ENCODE results near the gene ELF4.

Gene ELF4

DNA sequence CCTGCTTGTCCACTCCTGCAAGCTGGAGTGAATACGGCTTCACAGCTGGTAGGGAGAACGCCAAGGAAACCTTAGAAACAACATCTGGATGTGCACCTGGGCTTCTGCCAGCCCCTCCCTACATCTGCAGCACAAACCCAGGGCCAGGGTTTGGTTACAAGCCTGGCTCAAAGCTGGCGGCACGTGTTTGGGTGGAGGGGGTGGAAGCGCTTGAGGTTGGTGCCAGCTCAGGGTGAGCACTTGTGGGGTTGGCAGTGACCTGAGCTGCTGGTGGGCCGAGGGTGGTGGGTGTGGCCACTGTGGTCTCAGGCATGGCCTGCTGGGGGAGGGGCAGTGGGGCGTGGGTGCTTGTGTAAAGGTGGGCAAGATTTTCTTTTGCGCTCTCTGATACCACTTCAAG lies 15.6 kb downstream of the ELF4 start:
- no peak overlapping the region for H3K27ac ChIP-seq (ENCODE audit: extremely low read depth, low read depth, low read length)
- no peak overlapping the region for H3K4me3 ChIP-seq (ENCODE audit: low read depth, low read length)
- no peaks in the 10 kb centered on the region for H3K9me3 ChIP-seq (ENCODE audit: control insufficient read depth, insufficient read depth, low read depth, low read length)
- ChIA-PET CTCF (interaction anchor here (1.6 to 1.7 kb wide), 2 partner anchors 14 to 15 kb away, joined by 3 to 9 read pairs; no protein-coding TSS in a partner anchor), POLR2A (interaction anchor here (0.7 kb wide), 1 partner anchor 14 kb away, joined by 17 read pairs; no protein-coding TSS in a partner anchor)
- no peaks in the 10 kb centered on the region; a peak in 1 of 3 replicates for H3K36me3 ChIP-seq (ENCODE audit: control insufficient read depth in 2 of 2, insufficient read depth in 1 of 2, low read length in 2 of 2)
- no peaks in the 10 kb centered on the region for H3K4me1 ChIP-seq (ENCODE audit: control insufficient read depth, insufficient read depth, low read length)
- 0 out of 2 replicates have a peak, but pooled peaks have one; percentile 24 for TF ChIP-seq KLF9 (tag by site-specific recombination; IDR thresholded peaks at IDR 0.05; ENCODE audit: low read depth)
- TF ChIP-seq, protein P1, sequence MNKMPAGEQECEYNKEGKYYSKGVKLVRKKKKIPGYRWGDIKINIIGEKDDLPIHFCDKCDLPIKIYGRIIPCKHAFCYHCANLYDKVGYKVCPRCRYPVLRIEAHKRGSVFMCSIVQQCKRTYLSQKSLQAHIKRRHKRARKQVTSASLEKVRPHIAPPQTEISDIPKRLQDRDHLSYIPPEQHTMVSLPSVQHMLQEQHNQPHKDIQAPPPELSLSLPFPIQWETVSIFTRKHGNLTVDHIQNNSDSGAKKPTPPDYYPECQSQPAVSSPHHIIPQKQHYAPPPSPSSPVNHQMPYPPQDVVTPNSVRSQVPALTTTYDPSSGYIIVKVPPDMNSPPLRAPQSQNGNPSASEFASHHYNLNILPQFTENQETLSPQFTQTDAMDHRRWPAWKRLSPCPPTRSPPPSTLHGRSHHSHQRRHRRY (tag by site-specific recombination; IDR thresholded peaks at IDR 0.05): no peak
- TF ChIP-seq ZNF302 (tag by site-specific recombination; IDR thresholded peaks at IDR 0.05; ENCODE audit: low read depth): no peak
- peak; percentile 72 for TF ChIP-seq ZFHX2 (tag by site-specific recombination; conservative IDR thresholded peaks at IDR 0.05)
- peak; percentile 91 for TF ChIP-seq EGR2 (tag by site-specific recombination; IDR thresholded peaks at IDR 0.05; ENCODE audit: low read depth)
- TF ChIP-seq, protein P2, sequence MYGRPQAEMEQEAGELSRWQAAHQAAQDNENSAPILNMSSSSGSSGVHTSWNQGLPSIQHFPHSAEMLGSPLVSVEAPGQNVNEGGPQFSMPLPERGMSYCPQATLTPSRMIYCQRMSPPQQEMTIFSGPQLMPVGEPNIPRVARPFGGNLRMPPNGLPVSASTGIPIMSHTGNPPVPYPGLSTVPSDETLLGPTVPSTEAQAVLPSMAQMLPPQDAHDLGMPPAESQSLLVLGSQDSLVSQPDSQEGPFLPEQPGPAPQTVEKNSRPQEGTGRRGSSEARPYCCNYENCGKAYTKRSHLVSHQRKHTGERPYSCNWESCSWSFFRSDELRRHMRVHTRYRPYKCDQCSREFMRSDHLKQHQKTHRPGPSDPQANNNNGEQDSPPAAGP (tag by site-specific recombination; IDR thresholded peaks at IDR 0.05): no peak
- TF ChIP-seq, protein P3, sequence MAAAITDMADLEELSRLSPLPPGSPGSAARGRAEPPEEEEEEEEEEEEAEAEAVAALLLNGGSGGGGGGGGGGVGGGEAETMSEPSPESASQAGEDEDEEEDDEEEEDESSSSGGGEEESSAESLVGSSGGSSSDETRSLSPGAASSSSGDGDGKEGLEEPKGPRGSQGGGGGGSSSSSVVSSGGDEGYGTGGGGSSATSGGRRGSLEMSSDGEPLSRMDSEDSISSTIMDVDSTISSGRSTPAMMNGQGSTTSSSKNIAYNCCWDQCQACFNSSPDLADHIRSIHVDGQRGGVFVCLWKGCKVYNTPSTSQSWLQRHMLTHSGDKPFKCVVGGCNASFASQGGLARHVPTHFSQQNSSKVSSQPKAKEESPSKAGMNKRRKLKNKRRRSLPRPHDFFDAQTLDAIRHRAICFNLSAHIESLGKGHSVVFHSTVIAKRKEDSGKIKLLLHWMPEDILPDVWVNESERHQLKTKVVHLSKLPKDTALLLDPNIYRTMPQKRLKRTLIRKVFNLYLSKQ (tag by site-specific recombination; IDR thresholded peaks at IDR 0.05; ENCODE audit: borderline replicate concordance): no peak
- no peak for TF ChIP-seq ZNF140 (tag by site-specific recombination; IDR thresholded peaks at IDR 0.05)
- TF ChIP-seq ZBTB48 (tag by site-specific recombination; IDR thresholded peaks at IDR 0.05): no peak

DNA sequence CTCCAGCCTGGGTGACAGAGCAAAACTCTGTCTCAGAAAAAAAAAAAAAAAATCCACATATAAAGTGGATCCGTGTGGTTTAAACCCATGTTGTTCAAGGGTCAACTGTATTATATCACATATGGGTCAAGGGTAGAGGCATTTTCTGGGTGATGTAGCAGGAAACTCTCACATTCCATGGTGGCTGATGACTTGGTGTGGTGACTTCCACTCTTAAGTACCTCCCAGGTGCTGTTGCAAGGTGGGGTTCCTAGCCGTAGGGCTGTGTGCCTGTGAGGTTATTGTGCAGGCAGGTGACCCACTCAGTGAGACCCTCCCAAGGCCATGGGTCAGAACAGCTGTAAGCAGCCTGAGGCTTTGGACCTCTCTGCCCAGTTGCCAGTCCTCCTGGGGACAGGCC lies 17.0 kb downstream of the ELF4 start:
- Histone ChIP-seq H3K36me3 (ENCODE audit: control insufficient read depth in 2 of 2, insufficient read depth in 1 of 2, low read length in 2 of 2) (no peaks in the 10 kb centered on the region), H3K4me1 (ENCODE audit: control insufficient read depth, insufficient read depth, low read length) (no peaks in the 10 kb centered on the region), H3K9me3 (ENCODE audit: control insufficient read depth, insufficient read depth, low read depth, low read length) (no peaks in the 10 kb centered on the region), H3K4me3 (ENCODE audit: low read depth, low read length) (no peak overlapping the region), H3K27ac (ENCODE audit: extremely low read depth, low read depth, low read length) (no peak overlapping the region)
- CTCF ChIA-PET: interaction anchor here (1.2 kb wide), 1 partner anchor 14 kb away, joined by 4 read pairs; no protein-coding TSS in a partner anchor
- POLR2A ChIA-PET: no interaction called here
- TF ChIP-seq ZNF184 (tag by site-specific recombination; IDR thresholded peaks at IDR 0.05) (no peak), ZNF121 (tag by site-specific recombination; IDR thresholded peaks at IDR 0.05) (no peak), ZBTB20 (tag by site-specific recombination; IDR thresholded peaks at IDR 0.05) (no peak), ZFP3 (tag by site-specific recombination; IDR thresholded peaks at IDR 0.05; ENCODE audit: low read depth) (no peak), ZNF600 (tag by site-specific recombination; IDR thresholded peaks at IDR 0.05) (no peak), ZNF596 (tag by site-specific recombination; IDR thresholded peaks at IDR 0.05) (no peak), ZNF169 (tag by site-specific recombination; IDR thresholded peaks at IDR 0.05) (no peak), ZNF433 (tag by site-specific recombination; IDR thresholded peaks at IDR 0.05; ENCODE audit: low read depth) (no peak), ZFP41 (tag by site-specific recombination; IDR thresholded peaks at IDR 0.05; ENCODE audit: borderline replicate concordance) (no peak), ZBTB21 (tag by site-specific recombination; IDR thresholded peaks at IDR 0.05) (no peak), SALL2 (tag by site-specific recombination; IDR thresholded peaks at IDR 0.05; ENCODE audit: borderline replicate concordance) (no peak)
- TF ChIP-seq, protein P4, sequence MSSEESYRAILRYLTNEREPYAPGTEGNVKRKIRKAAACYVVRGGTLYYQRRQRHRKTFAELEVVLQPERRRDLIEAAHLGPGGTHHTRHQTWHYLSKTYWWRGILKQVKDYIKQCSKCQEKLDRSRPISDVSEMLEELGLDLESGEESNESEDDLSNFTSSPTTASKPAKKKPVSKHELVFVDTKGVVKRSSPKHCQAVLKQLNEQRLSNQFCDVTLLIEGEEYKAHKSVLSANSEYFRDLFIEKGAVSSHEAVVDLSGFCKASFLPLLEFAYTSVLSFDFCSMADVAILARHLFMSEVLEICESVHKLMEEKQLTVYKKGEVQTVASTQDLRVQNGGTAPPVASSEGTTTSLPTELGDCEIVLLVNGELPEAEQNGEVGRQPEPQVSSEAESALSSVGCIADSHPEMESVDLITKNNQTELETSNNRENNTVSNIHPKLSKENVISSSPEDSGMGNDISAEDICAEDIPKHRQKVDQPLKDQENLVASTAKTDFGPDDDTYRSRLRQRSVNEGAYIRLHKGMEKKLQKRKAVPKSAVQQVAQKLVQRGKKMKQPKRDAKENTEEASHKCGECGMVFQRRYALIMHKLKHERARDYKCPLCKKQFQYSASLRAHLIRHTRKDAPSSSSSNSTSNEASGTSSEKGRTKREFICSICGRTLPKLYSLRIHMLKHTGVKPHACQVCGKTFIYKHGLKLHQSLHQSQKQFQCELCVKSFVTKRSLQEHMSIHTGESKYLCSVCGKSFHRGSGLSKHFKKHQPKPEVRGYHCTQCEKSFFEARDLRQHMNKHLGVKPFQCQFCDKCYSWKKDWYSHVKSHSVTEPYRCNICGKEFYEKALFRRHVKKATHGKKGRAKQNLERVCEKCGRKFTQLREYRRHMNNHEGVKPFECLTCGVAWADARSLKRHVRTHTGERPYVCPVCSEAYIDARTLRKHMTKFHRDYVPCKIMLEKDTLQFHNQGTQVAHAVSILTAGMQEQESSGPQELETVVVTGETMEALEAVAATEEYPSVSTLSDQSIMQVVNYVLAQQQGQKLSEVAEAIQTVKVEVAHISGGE (tag by site-specific recombination; conservative IDR thresholded peaks at IDR 0.05; ENCODE audit: low read depth): no peak
